Esophagus squamous epithelium (tissue), 4 donors: Measurements from ENCODE around the gene CNOT8.

ENCODE experiments used
- CTCF ChIP-seq, 6 experiments: fragments of 450-650 bp in 4 of 6; fragments of 200-600 bp in 2 of 6; sonication (generic) in 2 of 6; IDR thresholded peaks; one replicate each; pipeline ENCODE4 v1.5.1; 2016 to 2019; ENCODE audit warnings: antibody characterized with exemption in 6 of 6, mild to moderate bottlenecking in 4 of 6, moderate library complexity in 4 of 6
- POLR2A ChIP-seq, 4 donors: fragments of 450-650 bp; IDR thresholded peaks; one replicate each; pipeline ENCODE4 v1.6.1; 2017; ENCODE audit warnings: antibody characterized with exemption in 4 of 4, mild to moderate bottlenecking in 4 of 4, moderate library complexity in 3 of 4

GRCh38 chr5:154861946-154862345 lies 3.5 kb downstream of the CNOT8 start:
- no peak for TF ChIP-seq POLR2A (IDR thresholded peaks at IDR 0.05)
- no peak for TF ChIP-seq CTCF (IDR thresholded peaks at IDR 0.05)
